Head of caudate nucleus (tissue), 42 donors: ENCODE data around the gene PAX3.

ENCODE experiments used
- DNase-seq, 42 donors: peaks; one replicate each; pipeline versions ENCODE4 v3.0.0 to v3.0.0-alpha.2; 2020 to 2021; ENCODE audit warnings: mixed read lengths in 7 of 42
- intact Hi-C: fragments of 100-400 bp; cut with DNase I; formaldehyde crosslinking; loops from one replicate; pipeline ENCODE4 v1.15.0; 2022

Gene PAX3

GRCh38 chr2:222301053-222301795 lies 2.4 kb upstream of the PAX3 start:
- intact Hi-C loops: no loop called here
- no peak for DNase-seq

- no peak for DNase-seq
Observed at GRCh38 chr2:222300726-222301052, 1.9 kb upstream of the PAX3 start.

GRCh38 chr2:222299906-222300725 lies 1.3 kb upstream of the PAX3 start:
- no peak for DNase-seq
- intact Hi-C loops: no loop called here

More at GRCh38 chr2:222300726-222301052, 1.9 kb upstream of the PAX3 start:
- intact Hi-C loops: no loop called here

GRCh38 chr2:222298001-222298310 lies 842 bp downstream of the PAX3 start:
- DNase-seq: no peak
- intact Hi-C loops: no loop called here

GRCh38 chr2:222297600-222297935 lies 1.2 kb downstream of the PAX3 start:
- intact Hi-C loops: no loop called here
- no peak for DNase-seq

- intact Hi-C loops: no loop called here
- DNase-seq: no peak
Observed at GRCh38 chr2:222296911-222297599, 1.7 kb downstream of the PAX3 start.

- intact Hi-C loops: no loop called here
- no peak for DNase-seq
Observed at GRCh38 chr2:222296311-222296741, 2.5 kb downstream of the PAX3 start.

GRCh38 chr2:222295368-222296062 lies 3.3 kb downstream of the PAX3 start:
- intact Hi-C loops: no loop called here
- DNase-seq: no peak

- no peak for DNase-seq
- intact Hi-C loops: no loop called here
Observed at GRCh38 chr2:222294996-222295367, 3.8 kb downstream of the PAX3 start.

GRCh38 chr2:222293660-222294630 lies 4.9 kb downstream of the PAX3 start:
- no peak for DNase-seq
- intact Hi-C loops: no loop called here

GRCh38 chr2:222292149-222293134 lies 6.4 kb downstream of the PAX3 start:
- no peak for DNase-seq
- intact Hi-C loops: no loop called here

- no peak for DNase-seq
- intact Hi-C loops: no loop called here
Observed at GRCh38 chr2:222291485-222291841, 7.3 kb downstream of the PAX3 start.

GRCh38 chr2:222290736-222291484 lies 7.9 kb downstream of the PAX3 start:
- intact Hi-C loops: no loop called here
- DNase-seq: peak in 2 of 42 donors; percentile 20 to 28

GRCh38 chr2:222290401-222290735 lies 8.4 kb downstream of the PAX3 start:
- DNase-seq: no peak
- intact Hi-C loops: no loop called here

- intact Hi-C loops: no loop called here
- no peak for DNase-seq
Observed at GRCh38 chr2:222289278-222290160, 9.3 kb downstream of the PAX3 start.
